ENCODE data around the gene PKN2.

The PKN2 gene

DNA sequence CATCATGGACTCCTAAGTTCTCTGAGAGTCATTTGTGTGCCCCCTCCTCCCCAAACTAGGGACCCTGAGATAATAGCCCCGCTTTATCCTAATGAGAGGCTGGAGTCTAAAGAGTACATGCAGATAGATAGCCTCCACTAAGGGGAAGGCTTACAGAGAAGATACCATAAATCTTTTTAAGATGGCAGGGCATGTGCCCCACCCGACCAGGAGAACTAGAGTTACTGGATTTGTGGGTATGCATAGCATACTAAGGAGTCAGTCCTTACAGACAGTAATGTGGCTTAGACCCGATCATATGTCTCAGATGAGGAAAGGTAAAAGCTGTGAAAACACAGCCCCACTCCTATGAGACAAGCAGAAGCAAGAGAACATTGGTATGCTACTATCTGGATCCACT is 25.7 kb upstream of the PKN2 start:
- no peak for TF ChIP-seq CTCF (IDR thresholded peaks at IDR 0.05; ENCODE audit: control insufficient read depth, extremely low read depth, insufficient read depth)

GRCh38 chr1:88659552-88659951 is 24.5 kb upstream of the PKN2 start:
- H3K4me3 ChIP-seq (ENCODE audit: low read depth, low read length): no peak overlapping the region
- no peak for DNase-seq (ENCODE audit: low read depth)
- TF ChIP-seq CTCF (IDR thresholded peaks at IDR 0.05; ENCODE audit: control insufficient read depth, extremely low read depth, insufficient read depth): no peak

More for the DNA sequence above, 25.7 kb upstream of the PKN2 start:
- no peak overlapping the region for H3K4me3 ChIP-seq (ENCODE audit: low read depth, low read length)
- DNase-seq (ENCODE audit: low read depth): no peak

- no peak for TF ChIP-seq CTCF (IDR thresholded peaks at IDR 0.05; ENCODE audit: control insufficient read depth, extremely low read depth, insufficient read depth)
- no peak for DNase-seq (ENCODE audit: low read depth)
- no peak overlapping the region for H3K4me3 ChIP-seq (ENCODE audit: low read depth, low read length)
Observed at GRCh38 chr1:88661188-88661587, 22.9 kb upstream of the PKN2 start.

- no peak for DNase-seq (ENCODE audit: low read depth)
- TF ChIP-seq CTCF (IDR thresholded peaks at IDR 0.05; ENCODE audit: control insufficient read depth, extremely low read depth, insufficient read depth): no peak
- no peak overlapping the region for H3K4me3 ChIP-seq (ENCODE audit: low read depth, low read length)
Observed at GRCh38 chr1:88661951-88662699, 21.9 kb upstream of the PKN2 start.

DNA sequence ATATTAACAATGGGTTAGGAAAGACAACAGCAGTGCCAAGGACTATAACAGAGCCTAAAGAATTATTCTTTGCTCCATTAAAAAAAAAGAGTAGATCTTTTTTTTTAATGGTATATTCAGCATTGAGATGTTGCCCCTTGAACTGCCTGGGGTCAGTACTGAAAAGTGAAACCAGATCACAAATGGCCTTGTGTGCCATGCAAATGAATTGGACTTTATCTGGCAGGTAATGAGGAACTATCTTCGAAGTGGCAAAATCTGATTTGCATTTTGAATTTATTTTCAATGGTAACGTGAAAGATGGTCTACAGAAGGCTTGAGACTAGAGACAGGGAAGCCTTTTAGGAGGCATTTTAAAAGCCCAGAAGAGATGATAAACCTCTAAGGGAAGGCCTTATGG is 21.4 kb upstream of the PKN2 start:
- no peak overlapping the region for H3K4me3 ChIP-seq (ENCODE audit: low read depth, low read length)
- TF ChIP-seq CTCF (IDR thresholded peaks at IDR 0.05; ENCODE audit: control insufficient read depth, extremely low read depth, insufficient read depth): no peak
- DNase-seq (ENCODE audit: low read depth): no peak

- no peak for TF ChIP-seq CTCF (IDR thresholded peaks at IDR 0.05; ENCODE audit: control insufficient read depth, extremely low read depth, insufficient read depth)
- DNase-seq (ENCODE audit: low read depth): no peak
Observed at GRCh38 chr1:88668405-88668804, 15.7 kb upstream of the PKN2 start.

GRCh38 chr1:88670462-88670861 is 13.6 kb upstream of the PKN2 start:
- H3K4me3 ChIP-seq (ENCODE audit: low read depth, low read length): no peak overlapping the region
- DNase-seq (ENCODE audit: low read depth): no peak
- no peak for TF ChIP-seq CTCF (IDR thresholded peaks at IDR 0.05; ENCODE audit: control insufficient read depth, extremely low read depth, insufficient read depth)

More at GRCh38 chr1:88668405-88668804, 15.7 kb upstream of the PKN2 start:
- no peak overlapping the region for H3K4me3 ChIP-seq (ENCODE audit: low read depth, low read length)
